HL-60 (cell line): Measurements from ENCODE around the gene GDPD5.

Source experiments
- CTCF ChIP-seq: IDR thresholded peaks from one replicate; pipeline ENCODE4 v1.5.1; 2011; ENCODE audit warnings: low read length, control low read depth, inconsistent platforms; ENCODE audit not compliant: insufficient read depth
- REST ChIP-seq: IDR thresholded peaks from 2 replicates; pipeline ENCODE4 v1.6.1; 2012; ENCODE audit warnings: low read depth; ENCODE audit not compliant: insufficient replicate concordance

GRCh38 chr11:75563978-75564552, 38.3 kb upstream of the GDPD5 start:
- TF ChIP-seq CTCF, result no peak
- no peak for TF ChIP-seq REST
